CD4-positive, alpha-beta T cell (primary cell): ENCODE data around the gene LCE1E. TPM values are rescaled to one million over a fixed set of nuclear protein-coding genes. Genes with fewer than 3 reads are reported as not detected.

Experiments
- ATAC-seq: fragments of 200-7000 bp; cut with Tn5 transposase; one replicate; pipeline ENCODE4 v1.10.0; 2022; ENCODE audit warnings: mild to moderate bottlenecking; ENCODE audit not compliant: poor library complexity
- CTCF ChIA-PET: fragments of 350-600 bp; sonication (Branson Sonifier 250); formaldehyde crosslinking; loops from one replicate; lab custom pipeline; 2021; ENCODE audit warnings: antibody characterized with exemption, inconsistent platforms; lab: Charles Lee
- POLR2A ChIA-PET: fragments of 350-600 bp; sonication (Branson Sonifier 250); formaldehyde crosslinking; loops from one replicate; lab custom pipeline; 2021; ENCODE audit warnings: antibody characterized with exemption, inconsistent platforms; lab: Charles Lee
- DNase-seq, 14 experiments: peaks; one replicate each; pipeline ENCODE4 v3.0.0-alpha.2; 2013 to 2020; ENCODE audit warnings: mixed read lengths in 2 of 14
- H3K27ac ChIP-seq, 2 donors: one replicate each; pipeline versions ENCODE4 v1.5.1 to v1.7.0; 2013; ENCODE audit warnings: low read length in 2 of 2, low read depth in 1 of 2, mild to moderate bottlenecking in 1 of 2
- H3K27me3 ChIP-seq, 2 experiments: 1 replicate in 1 of 2; 2 replicates in 1 of 2; pipeline versions ENCODE4 v1.6.1 to v1.7.0; 2013; ENCODE audit warnings: low read length in 2 of 2, control low read depth in 1 of 2, mild to moderate bottlenecking in 1 of 2, moderate library complexity in 1 of 2; ENCODE audit not compliant: insufficient read depth in 2 of 2, control insufficient read depth in 1 of 2
- H3K36me3 ChIP-seq: one replicate; pipeline ENCODE4 v1.6.1; 2013; ENCODE audit warnings: low read length, control low read depth; ENCODE audit not compliant: insufficient read depth
- H3K4me1 ChIP-seq: one replicate; pipeline ENCODE4 v1.6.1; 2013; ENCODE audit warnings: low read length, control low read depth; ENCODE audit not compliant: insufficient read depth
- H3K4me3 ChIP-seq: one replicate; pipeline ENCODE4 v1.5.1; 2013; ENCODE audit warnings: mild to moderate bottlenecking, low read length, moderate library complexity
- H3K9me3 ChIP-seq, 2 experiments: 1 replicate in 1 of 2; 2 replicates in 1 of 2; pipeline versions ENCODE4 v1.6.1 to v1.7.0; 2013; ENCODE audit warnings: low read length in 2 of 2, mild to moderate bottlenecking in 2 of 2, control low read depth in 1 of 2, moderate library complexity in 1 of 2; ENCODE audit not compliant: control insufficient read depth in 1 of 2, insufficient read depth in 1 of 2
- H3K27ac Mint-ChIP-seq: one replicate; pipeline ENCODE4 v1.8.0; 2020; ENCODE audit warnings: mixed read lengths
- H3K27me3 Mint-ChIP-seq: one replicate; pipeline ENCODE4 v1.8.0; 2021; ENCODE audit warnings: mixed read lengths
- H3K36me3 Mint-ChIP-seq: one replicate; pipeline ENCODE4 v1.8.0; 2021; ENCODE audit warnings: low read depth, mixed read lengths
- H3K4me1 Mint-ChIP-seq: one replicate; pipeline ENCODE4 v1.8.0; 2021; ENCODE audit warnings: low read depth, mixed read lengths
- H3K4me3 Mint-ChIP-seq: one replicate; pipeline ENCODE4 v1.8.0; 2020; ENCODE audit warnings: mild to moderate bottlenecking, mixed read lengths
- H3K9me3 Mint-ChIP-seq: one replicate; pipeline ENCODE4 v1.8.0; 2020; ENCODE audit warnings: mixed read lengths
- intact Hi-C, 2 experiments: fragments of 100-400 bp; cut with DNase I in 1 of 2; cut with micrococcal nuclease in 1 of 2; formaldehyde crosslinking; loops; one replicate each; pipeline versions ENCODE4 v1.15.1 to v1.9.0; 2023 to 2025; cut with DNase I, micrococcal nuclease
- total RNA-seq, 174 experiments: library from RNA in 2 of 174; stranded (reverse) in 2 of 174; gene quantifications; one replicate each; pipeline ENCODE4 v1.2.3 and lab custom pipeline; 2021 to 2026
- TF ChIP-seq, protein P1 (sequence below): fragments of 200-600 bp; IDR thresholded peaks from one replicate; pipeline ENCODE4 v1.8.0; 2022; ENCODE audit warnings: antibody characterized with exemption, mild to moderate bottlenecking

LCE1E gene
- total RNA-seq, 2 experiments from 2014 or later, result not detected

DNA sequence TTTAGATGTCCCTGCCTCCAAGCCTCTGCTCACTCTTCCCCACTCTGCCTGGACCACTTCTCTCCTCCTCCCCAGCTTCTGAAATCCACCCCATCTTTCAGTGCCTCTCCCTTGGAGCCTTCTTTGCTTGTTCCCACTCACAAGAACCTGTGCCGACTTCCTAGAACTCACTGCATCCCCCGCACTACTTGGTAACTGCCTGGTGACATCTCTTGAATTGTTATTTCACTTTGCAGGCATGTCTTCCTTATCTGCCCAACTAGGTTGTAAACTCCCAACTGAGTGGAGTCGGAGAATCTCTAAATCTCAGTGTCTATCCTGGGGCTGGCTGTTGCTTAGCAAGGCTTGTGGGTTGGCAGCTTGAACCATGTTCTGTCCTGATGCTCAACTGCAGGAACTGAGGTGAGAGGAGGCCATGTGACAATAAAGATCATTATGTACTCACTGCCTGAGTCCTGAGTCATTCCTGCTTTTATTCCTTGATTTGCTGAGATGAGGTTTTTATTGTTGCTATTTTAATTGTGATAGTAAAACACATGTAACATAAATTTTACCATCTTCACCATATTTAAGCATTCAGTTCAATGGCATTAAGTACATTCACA, 24.3 kb upstream of the LCE1E start:
- Histone ChIP-seq H3K9me3 (peaks cover 0 to 6% of the 10 kb centered on the region in 2 experiments), H3K27me3 (peaks cover 7 to 14% of the 10 kb centered on the region in 2 experiments), H3K27ac (no peak overlapping the region), H3K4me1 (no peaks in the 10 kb centered on the region), H3K4me3 (no peak overlapping the region), H3K36me3 (no peaks in the 10 kb centered on the region)
- TF ChIP-seq, protein P1, sequence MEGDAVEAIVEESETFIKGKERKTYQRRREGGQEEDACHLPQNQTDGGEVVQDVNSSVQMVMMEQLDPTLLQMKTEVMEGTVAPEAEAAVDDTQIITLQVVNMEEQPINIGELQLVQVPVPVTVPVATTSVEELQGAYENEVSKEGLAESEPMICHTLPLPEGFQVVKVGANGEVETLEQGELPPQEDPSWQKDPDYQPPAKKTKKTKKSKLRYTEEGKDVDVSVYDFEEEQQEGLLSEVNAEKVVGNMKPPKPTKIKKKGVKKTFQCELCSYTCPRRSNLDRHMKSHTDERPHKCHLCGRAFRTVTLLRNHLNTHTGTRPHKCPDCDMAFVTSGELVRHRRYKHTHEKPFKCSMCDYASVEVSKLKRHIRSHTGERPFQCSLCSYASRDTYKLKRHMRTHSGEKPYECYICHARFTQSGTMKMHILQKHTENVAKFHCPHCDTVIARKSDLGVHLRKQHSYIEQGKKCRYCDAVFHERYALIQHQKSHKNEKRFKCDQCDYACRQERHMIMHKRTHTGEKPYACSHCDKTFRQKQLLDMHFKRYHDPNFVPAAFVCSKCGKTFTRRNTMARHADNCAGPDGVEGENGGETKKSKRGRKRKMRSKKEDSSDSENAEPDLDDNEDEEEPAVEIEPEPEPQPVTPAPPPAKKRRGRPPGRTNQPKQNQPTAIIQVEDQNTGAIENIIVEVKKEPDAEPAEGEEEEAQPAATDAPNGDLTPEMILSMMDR, result no peak
- Mint-ChIP-seq H3K27me3 (peaks cover 47% of the 10 kb centered on the region), H3K4me3 (no peak overlapping the region), H3K27ac (no peak overlapping the region), H3K36me3 (no peaks in the 10 kb centered on the region), H3K4me1 (no peaks in the 10 kb centered on the region), H3K9me3 (no peaks in the 10 kb centered on the region)
- ChIA-PET POLR2A (no interaction called here), CTCF (no interaction called here)
- DNase-seq (no peak), ATAC-seq (no peak)
- intact Hi-C loops, result no loop called here

DNA sequence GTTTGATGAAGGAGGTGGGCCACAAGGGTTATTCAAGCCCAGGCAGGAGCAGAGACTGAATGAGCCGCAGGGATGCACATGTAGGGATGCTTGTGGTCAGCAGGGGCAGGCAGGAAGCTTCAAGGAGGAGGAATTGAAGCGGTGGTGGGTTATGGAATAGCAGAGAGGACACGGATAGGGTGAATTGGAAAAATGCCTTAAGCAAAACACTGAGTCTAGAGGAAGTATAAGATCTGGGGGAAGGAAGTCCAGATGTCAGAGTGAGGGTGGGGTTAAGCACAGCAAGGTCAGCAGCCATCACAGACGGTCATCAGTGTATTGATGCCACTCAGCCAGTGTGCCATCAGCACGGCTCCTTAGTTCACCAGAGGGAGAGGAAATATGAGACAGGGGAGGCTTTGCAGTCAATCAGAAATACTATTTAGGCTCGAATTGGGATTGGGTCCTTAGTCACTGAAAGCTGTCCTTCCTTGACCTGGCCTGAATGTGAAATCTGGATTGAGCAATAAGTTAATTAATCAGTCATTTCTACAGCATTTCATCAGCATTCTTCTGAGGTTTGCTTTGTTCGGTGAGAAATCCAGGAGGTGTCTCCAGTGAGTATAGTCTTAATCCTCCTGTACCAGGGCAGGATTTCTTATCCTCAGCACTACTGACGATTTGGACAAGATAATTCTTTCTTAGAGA, 17.1 kb upstream of the LCE1E start:
- CTCF ChIA-PET, result no interaction called here
- TF ChIP-seq, protein P1, result no peak
- Histone ChIP-seq H3K27ac (no peak overlapping the region), H3K36me3 (no peaks in the 10 kb centered on the region), H3K9me3 (no peaks in the 10 kb centered on the region), H3K4me1 (no peaks in the 10 kb centered on the region), H3K4me3 (no peak overlapping the region), H3K27me3 (peaks cover 0 to 5% of the 10 kb centered on the region in 2 experiments)
- Mint-ChIP-seq H3K27ac (no peak overlapping the region), H3K4me1 (no peaks in the 10 kb centered on the region), H3K4me3 (no peak overlapping the region), H3K27me3 (peaks cover 29% of the 10 kb centered on the region), H3K9me3 (no peaks in the 10 kb centered on the region), H3K36me3 (no peaks in the 10 kb centered on the region)
- no peak for DNase-seq
- intact Hi-C loops, result no loop called here
- POLR2A ChIA-PET, result no interaction called here
- ATAC-seq, result no peak

DNA sequence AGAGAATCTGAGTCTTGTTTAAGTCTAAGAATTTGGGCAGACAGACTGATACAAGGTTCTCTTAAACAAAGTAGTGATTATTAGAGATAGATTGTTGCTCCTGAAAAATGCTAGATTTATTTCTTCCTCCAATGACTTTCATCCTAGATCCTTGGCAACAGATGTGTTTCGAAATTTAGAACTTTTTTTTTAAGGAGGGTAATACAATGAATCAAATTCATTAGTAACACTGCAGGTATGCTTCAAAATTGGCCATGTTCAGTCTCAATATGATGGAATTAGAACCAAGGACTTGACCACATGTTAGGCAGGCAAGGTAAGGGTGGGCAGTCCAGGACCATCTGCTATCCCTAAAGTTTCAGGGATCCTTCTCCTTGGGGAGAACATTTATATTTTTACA, 15.6 kb upstream of the LCE1E start:
- no peak for ATAC-seq
- Mint-ChIP-seq H3K27me3 (peaks cover 41% of the 10 kb centered on the region), H3K9me3 (peaks cover 3% of the 10 kb centered on the region), H3K4me1 (no peaks in the 10 kb centered on the region), H3K27ac (no peak overlapping the region), H3K36me3 (no peaks in the 10 kb centered on the region), H3K4me3 (no peak overlapping the region)
- no peak for DNase-seq
- no peaks in the 10 kb centered on the region for H3K9me3 ChIP-seq
- no peak overlapping the region for H3K4me3 ChIP-seq
- POLR2A ChIA-PET, result no interaction called here
- H3K4me1 ChIP-seq, result no peaks in the 10 kb centered on the region
- TF ChIP-seq, protein P1, result no peak
- CTCF ChIA-PET, result no interaction called here
- peaks cover 3 to 6% of the 10 kb centered on the region in 2 experiments for H3K27me3 ChIP-seq
- H3K36me3 ChIP-seq, result no peaks in the 10 kb centered on the region
- intact Hi-C loops, result no loop called here
- H3K27ac ChIP-seq, result no peak overlapping the region
